Measurements from ENCODE around the gene KRT15.
A peak's percentile ranks its signal among the peaks of the same experiment; 100 is the strongest.

KRT15 gene

DNA sequence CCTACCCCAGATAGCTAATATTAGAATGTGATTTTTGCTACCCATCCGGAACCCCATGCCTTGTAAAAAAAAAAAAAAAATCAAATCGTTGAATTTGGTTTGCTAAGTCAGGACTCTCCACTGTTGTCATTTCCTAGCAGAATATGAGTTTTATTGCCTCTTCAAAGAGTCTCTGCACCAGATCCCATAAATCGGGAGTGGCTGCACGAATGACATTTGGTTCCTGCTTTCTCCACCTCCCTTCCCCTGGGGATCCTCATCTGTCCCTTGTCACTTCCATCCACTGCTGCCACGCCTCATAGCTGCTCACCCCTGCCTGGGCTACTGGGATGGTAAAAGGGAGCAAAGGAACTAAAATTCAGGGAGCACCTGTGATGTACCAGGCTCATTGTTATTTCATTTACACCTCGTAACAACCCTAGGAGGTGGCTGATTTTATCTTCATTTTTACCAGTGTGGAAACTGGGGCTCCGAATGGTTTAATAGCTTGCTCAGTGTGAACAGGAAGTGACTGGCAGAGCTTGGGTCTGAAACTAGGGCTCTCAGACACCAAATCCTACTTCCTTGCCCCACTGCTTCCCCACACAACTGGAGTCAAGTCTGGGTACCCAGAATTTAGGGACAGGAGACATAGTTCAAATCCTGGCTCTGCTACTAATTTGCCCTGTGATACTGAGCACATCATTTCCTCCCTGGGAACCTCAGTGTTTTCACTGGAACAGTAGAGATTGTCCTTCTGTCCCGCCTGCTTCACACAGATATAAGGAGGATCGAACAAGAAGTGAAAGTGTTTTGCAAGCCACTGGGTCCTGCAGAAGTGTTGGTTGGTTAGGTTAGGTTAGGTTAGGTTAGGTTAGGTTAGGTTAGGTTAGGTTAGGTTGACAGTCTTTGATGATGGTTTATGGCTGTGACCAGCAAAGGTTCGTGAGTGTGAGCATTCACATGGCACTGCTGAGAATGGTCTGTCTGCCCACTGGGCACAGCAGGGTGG is 28.4 kb downstream of the KRT15 start:
- DNase-seq (ENCODE audit: low read depth, low spot score), result no peak
- Histone ChIP-seq H3K4me3 (ENCODE audit: low read length) (no peak overlapping the region), H3K4me1 (ENCODE audit: control insufficient read depth, insufficient read depth, low read length) (peaks cover 4% of the 10 kb centered on the region; the same call in 1 of the 2 replicates), H3K9me3 (ENCODE audit: control insufficient read depth, insufficient read depth, low read length) (no peaks in the 10 kb centered on the region), H3K36me3 (ENCODE audit: control insufficient read depth, insufficient read depth, low read length) (no peaks in the 10 kb centered on the region), H3K27me3 (ENCODE audit: control insufficient read depth, insufficient read depth, low read length) (no peaks in the 10 kb centered on the region), H3K27ac (ENCODE audit: low read length) (no peak overlapping the region)
- WGBS (ENCODE audit: insufficient coverage, insufficient read length), result no CpG with 5 or more reads among the region's 10 CpGs

- no peak within 1 kb of the TSS for H3K27ac ChIP-seq (ENCODE audit: low read length)
- no peaks in the 10 kb centered on the region for H3K27me3 ChIP-seq (ENCODE audit: control insufficient read depth, insufficient read depth, low read length)
- H3K4me1 ChIP-seq (ENCODE audit: control insufficient read depth, insufficient read depth, low read length), result peaks cover 4% of the 10 kb centered on the region; the same call in 1 of the 2 replicates
- no peak for DNase-seq (ENCODE audit: low read depth, low spot score)
- H3K9me3 ChIP-seq (ENCODE audit: control insufficient read depth, insufficient read depth, low read length), result no peaks in the 10 kb centered on the region
- no CpG with 5 or more reads among the region's 12 CpGs for WGBS (ENCODE audit: insufficient coverage, insufficient read length)
- H3K4me3 ChIP-seq (ENCODE audit: low read length), result no peak within 1 kb of the TSS
- H3K36me3 ChIP-seq (ENCODE audit: control insufficient read depth, insufficient read depth, low read length), result no peaks in the 10 kb centered on the region
Measured at GRCh38 chr17:41489531-41489930, 29.2 kb downstream of the KRT15 start, which contains the start of gene KRT36. Gene KRT36, minus strand, starts transcription at chr17:41489910. Its CDS starts 46 bp downstream, at chr17:41489864.

DNA sequence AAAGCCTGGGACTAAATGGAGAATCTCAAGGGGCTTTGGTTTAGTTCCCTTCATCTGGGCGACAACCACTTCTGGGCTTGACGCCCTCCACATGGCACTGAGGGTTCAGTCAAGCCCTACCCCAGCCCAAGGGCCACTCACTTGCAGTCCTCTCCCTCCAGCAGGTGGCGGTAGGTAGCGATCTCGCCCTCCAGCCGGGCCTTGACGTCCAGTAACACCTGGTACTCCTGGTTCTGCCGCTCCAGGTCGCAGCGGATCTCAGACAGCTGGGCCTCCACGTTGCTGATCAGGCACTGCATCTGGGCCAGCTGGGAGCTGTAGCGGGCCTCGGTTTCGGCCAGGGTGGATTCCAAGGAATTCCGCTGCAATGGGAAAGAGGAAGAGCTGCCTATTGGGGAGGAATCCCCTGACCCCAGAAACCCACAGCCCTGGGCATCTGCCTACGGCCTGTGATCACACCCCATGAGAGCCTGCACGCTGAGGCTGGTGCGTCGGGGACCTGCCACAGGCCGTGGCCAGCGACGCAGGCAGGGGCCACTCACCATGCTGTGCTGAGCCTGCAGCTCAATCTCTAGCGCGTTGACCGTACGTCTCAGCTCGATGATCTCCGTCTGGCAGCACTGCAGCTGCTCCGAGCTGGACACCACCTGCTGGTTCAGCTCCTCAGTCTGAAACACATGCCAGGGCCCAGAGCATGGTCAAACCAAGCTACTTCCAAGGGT is 31.7 kb downstream of the KRT15 start:
- Histone ChIP-seq H3K36me3 (ENCODE audit: control insufficient read depth, insufficient read depth, low read length) (no peaks in the 10 kb centered on the region), H3K27ac (ENCODE audit: low read length) (no peak overlapping the region), H3K4me3 (ENCODE audit: low read length) (no peak overlapping the region), H3K9me3 (ENCODE audit: control insufficient read depth, insufficient read depth, low read length) (no peaks in the 10 kb centered on the region), H3K4me1 (ENCODE audit: control insufficient read depth, insufficient read depth, low read length) (peaks cover 4% of the 10 kb centered on the region; the same call in 1 of the 2 replicates), H3K27me3 (ENCODE audit: control insufficient read depth, insufficient read depth, low read length) (no peaks in the 10 kb centered on the region)
- DNase-seq (ENCODE audit: low read depth, low spot score), result peak; percentile 68
- WGBS (ENCODE audit: insufficient coverage, insufficient read length), result no CpG with 5 or more reads among the region's 29 CpGs

GRCh38 chr17:41486316-41486715 is 32.4 kb downstream of the KRT15 start:
- no peak overlapping the region for H3K27ac ChIP-seq (ENCODE audit: low read length)
- H3K4me1 ChIP-seq (ENCODE audit: control insufficient read depth, insufficient read depth, low read length), result peaks cover 4% of the 10 kb centered on the region; the same call in 1 of the 2 replicates
- DNase-seq (ENCODE audit: low read depth, low spot score), result no peak
- no peaks in the 10 kb centered on the region for H3K9me3 ChIP-seq (ENCODE audit: control insufficient read depth, insufficient read depth, low read length)
- no peaks in the 10 kb centered on the region for H3K27me3 ChIP-seq (ENCODE audit: control insufficient read depth, insufficient read depth, low read length)
- no peaks in the 10 kb centered on the region for H3K36me3 ChIP-seq (ENCODE audit: control insufficient read depth, insufficient read depth, low read length)
- no peak overlapping the region for H3K4me3 ChIP-seq (ENCODE audit: low read length)
- WGBS (ENCODE audit: insufficient coverage, insufficient read length), result no CpG with 5 or more reads among the region's 13 CpGs

DNA sequence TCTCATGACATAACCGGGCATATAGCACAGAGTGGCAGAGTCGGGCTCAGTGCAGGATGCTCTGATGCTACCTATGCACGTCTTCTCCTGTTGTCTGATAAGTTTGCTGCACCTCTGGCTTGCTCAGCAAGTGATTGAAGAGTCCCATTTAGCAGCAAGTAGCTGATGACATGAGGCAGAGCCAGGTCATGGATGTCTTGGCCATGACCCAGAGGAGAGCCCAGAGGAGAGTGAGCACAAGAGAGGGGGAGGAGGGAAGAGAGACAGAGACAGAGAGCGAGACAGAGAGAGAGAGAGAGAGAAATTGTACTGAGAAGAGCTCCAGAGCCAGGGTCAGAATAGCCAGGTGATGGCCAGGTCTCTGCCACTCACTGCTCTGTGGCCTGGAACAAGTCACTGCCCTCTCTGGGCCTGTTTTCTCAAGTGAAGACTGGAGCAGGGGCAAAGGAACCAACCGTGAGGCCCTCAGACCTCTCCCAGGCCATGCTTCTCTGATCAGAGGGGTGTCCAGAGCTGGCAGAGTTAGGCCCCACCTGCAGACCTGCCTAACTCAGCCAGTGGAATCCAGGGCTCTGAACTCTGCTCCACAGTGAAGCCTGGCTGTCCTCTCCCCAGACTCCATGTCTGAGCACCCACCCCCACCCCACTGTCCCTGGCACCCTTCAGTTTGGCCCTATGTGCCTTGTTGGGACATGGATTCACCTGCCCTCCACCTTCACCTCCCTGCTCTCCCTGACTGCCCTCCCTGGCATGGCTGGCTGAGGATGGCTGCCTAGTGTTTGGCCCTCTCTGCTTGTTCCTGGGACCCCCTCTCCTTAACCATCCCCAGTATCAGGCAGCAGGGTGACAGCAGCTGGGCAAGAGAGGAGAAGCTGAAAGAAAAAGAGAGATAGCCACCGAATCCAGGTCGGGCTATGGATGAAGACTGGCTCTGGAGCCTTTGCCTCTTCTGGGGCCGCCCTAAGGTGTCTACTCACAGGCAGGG is 33.5 kb downstream of the KRT15 start:
- no peak for DNase-seq (ENCODE audit: low read depth, low spot score)
- WGBS (ENCODE audit: insufficient coverage, insufficient read length), result no CpG with 5 or more reads among the region's 8 CpGs
- Histone ChIP-seq H3K27ac (ENCODE audit: low read length) (no peak overlapping the region), H3K4me1 (ENCODE audit: control insufficient read depth, insufficient read depth, low read length) (peaks cover 4% of the 10 kb centered on the region; the same call in 1 of the 2 replicates), H3K36me3 (ENCODE audit: control insufficient read depth, insufficient read depth, low read length) (no peaks in the 10 kb centered on the region), H3K9me3 (ENCODE audit: control insufficient read depth, insufficient read depth, low read length) (no peaks in the 10 kb centered on the region), H3K27me3 (ENCODE audit: control insufficient read depth, insufficient read depth, low read length) (no peaks in the 10 kb centered on the region), H3K4me3 (ENCODE audit: low read length) (no peak overlapping the region)

GRCh38 chr17:41483991-41484826 is 34.5 kb downstream of the KRT15 start:
- Histone ChIP-seq H3K36me3 (ENCODE audit: control insufficient read depth, insufficient read depth, low read length) (no peaks in the 10 kb centered on the region), H3K27ac (ENCODE audit: low read length) (no peak overlapping the region), H3K9me3 (ENCODE audit: control insufficient read depth, insufficient read depth, low read length) (no peaks in the 10 kb centered on the region), H3K27me3 (ENCODE audit: control insufficient read depth, insufficient read depth, low read length) (no peaks in the 10 kb centered on the region), H3K4me1 (ENCODE audit: control insufficient read depth, insufficient read depth, low read length) (peaks cover 4% of the 10 kb centered on the region; the same call in 1 of the 2 replicates), H3K4me3 (ENCODE audit: low read length) (no peak overlapping the region)
- WGBS (ENCODE audit: insufficient coverage, insufficient read length), result no CpG with 5 or more reads among the region's 7 CpGs
- DNase-seq (ENCODE audit: low read depth, low spot score), result no peak

DNA sequence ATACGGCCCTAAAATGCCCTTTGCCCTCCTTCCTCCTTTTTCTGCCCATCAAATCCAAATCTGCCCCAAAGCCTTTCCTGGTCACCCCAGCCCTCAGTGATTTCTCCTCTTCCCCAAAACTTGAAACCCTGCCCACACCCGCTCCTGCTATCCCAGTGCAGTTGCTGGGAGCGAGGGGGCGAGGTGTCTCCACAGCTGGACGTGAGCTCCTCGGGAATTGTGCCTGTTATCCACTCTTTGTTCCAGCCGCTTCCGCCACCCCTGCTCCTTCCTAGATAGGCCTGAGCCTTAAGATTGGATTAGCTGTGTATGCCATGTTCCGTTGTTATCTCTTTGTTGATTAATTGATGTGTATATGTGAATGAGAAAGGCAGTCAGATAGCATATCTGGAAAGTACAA is 35.2 kb downstream of the KRT15 start:
- WGBS (ENCODE audit: insufficient coverage, insufficient read length), result no CpG with 5 or more reads among the region's 9 CpGs
- no peaks in the 10 kb centered on the region for H3K9me3 ChIP-seq (ENCODE audit: control insufficient read depth, insufficient read depth, low read length)
- H3K4me3 ChIP-seq (ENCODE audit: low read length), result no peak overlapping the region
- no peak for DNase-seq (ENCODE audit: low read depth, low spot score)
- peaks cover 4% of the 10 kb centered on the region; the same call in 1 of the 2 replicates for H3K4me1 ChIP-seq (ENCODE audit: control insufficient read depth, insufficient read depth, low read length)
- H3K27me3 ChIP-seq (ENCODE audit: control insufficient read depth, insufficient read depth, low read length), result no peaks in the 10 kb centered on the region
- H3K27ac ChIP-seq (ENCODE audit: low read length), result no peak overlapping the region
- no peaks in the 10 kb centered on the region for H3K36me3 ChIP-seq (ENCODE audit: control insufficient read depth, insufficient read depth, low read length)

DNA sequence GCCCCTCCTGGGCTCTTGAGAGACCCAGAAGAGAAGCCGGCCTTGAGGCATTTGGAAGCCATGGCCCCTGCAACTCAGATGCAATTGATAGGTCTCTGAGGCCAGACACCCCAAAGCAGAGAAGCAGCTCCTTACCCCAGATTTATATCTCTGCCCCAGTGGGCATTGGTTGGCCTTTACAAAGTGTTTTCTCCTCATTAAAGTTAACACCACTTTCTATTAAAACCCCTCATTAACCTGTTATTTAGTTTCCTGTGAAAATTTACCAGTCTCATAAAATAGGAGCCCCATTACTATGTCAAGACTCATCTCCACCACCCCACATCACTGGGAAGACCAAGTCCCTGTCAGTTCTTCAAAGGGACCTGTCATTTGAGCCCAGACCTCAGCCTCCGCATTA is 37.7 kb downstream of the KRT15 start, which contains the start of gene KRT35:
Gene KRT35 (minus strand): TSS at position 116 of the 400 bp plus-strand sequence. CDS start 54 bp downstream, at position 62.
- H3K27me3 ChIP-seq (ENCODE audit: control insufficient read depth, insufficient read depth, low read length), result no peaks in the 10 kb centered on the region
- H3K4me3 ChIP-seq (ENCODE audit: low read length), result no peak within 1 kb of the TSS
- no peak within 1 kb of the TSS for H3K27ac ChIP-seq (ENCODE audit: low read length)
- no peak for DNase-seq (ENCODE audit: low read depth, low spot score)
- H3K4me1 ChIP-seq (ENCODE audit: control insufficient read depth, insufficient read depth, low read length), result no peaks in the 10 kb centered on the region; the same call in 1 of the 2 replicates
- no CpG with 5 or more reads among the region's 2 CpGs for WGBS (ENCODE audit: insufficient coverage, insufficient read length)
- no peaks in the 10 kb centered on the region for H3K9me3 ChIP-seq (ENCODE audit: control insufficient read depth, insufficient read depth, low read length)
- no peaks in the 10 kb centered on the region for H3K36me3 ChIP-seq (ENCODE audit: control insufficient read depth, insufficient read depth, low read length)

- Histone ChIP-seq H3K4me3 (ENCODE audit: low read length) (no peak overlapping the region), H3K27ac (ENCODE audit: low read length) (no peak overlapping the region), H3K9me3 (ENCODE audit: control insufficient read depth, insufficient read depth, low read length) (no peaks in the 10 kb centered on the region), H3K36me3 (ENCODE audit: control insufficient read depth, insufficient read depth, low read length) (no peaks in the 10 kb centered on the region), H3K27me3 (ENCODE audit: control insufficient read depth, insufficient read depth, low read length) (no peaks in the 10 kb centered on the region), H3K4me1 (ENCODE audit: control insufficient read depth, insufficient read depth, low read length) (no peaks in the 10 kb centered on the region; the same call in 1 of the 2 replicates)
- DNase-seq (ENCODE audit: low read depth, low spot score), result no peak
- WGBS (ENCODE audit: insufficient coverage, insufficient read length), result no CpG with 5 or more reads among the region's 10 CpGs
Measured at GRCh38 chr17:41480581-41480980, 38.1 kb downstream of the KRT15 start.

Data from iPS DF 6.9 (cell line).